Suppressor macrophage treated with lipopolysaccharide for 4 hours (primary cell): ENCODE measurements around the gene ZNF280D.

Source experiments
- DNase-seq: peaks from one replicate; pipeline ENCODE4 v3.0.0-alpha.2; 2020

ZNF280D gene

GRCh38 chr15:56749982-56750381, 16.7 kb upstream of the ZNF280D start:
- no peak for DNase-seq

DNA sequence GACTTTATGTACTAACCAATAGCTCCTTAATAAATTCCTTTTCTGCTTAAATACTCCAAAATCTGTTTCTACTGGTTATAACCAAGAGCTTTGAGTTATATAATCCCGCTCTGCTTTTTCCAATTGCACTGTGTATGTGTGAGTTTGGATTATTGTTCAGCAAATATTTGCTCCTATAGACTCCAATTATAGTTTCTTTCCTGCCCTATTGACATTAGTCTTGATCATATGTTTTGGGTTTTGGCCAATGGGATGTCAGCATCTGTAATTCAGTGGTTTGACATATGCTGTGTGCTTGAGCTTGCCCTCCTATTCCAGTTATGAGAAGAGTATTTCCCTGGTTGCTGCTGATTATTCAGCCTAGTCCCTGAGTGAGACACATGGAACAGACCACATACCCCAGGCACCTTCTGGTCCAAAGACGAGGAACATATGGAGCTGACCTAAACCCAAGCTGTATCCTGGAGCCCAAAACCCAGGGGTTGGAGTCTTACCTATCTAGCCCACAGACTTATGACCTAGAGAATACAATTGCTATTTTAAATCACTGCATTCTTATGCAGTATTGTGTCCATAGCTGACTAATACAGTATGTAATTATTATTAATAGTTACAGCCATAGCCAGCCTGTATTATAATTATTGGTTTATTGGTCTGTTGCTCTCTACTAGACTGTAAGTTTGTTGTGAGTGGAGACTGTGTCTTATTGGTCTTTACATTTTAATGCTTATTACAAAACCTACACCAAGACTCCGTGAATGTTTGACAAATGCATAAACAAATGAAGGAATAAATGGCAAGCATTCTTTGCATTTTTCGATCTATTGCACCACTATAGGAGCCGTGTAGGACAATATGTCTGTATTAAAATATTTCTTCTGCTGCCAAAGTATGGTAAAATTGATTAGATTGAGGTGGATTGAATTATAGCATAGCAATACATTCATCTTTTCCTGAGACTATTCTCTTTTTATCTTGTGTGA, 11.7 kb upstream of the ZNF280D start:
- no peak for DNase-seq

- DNase-seq: no peak
These were observed 8.2 kb upstream of the ZNF280D start for GRCh38 chr15:56741541-56741940.

DNA sequence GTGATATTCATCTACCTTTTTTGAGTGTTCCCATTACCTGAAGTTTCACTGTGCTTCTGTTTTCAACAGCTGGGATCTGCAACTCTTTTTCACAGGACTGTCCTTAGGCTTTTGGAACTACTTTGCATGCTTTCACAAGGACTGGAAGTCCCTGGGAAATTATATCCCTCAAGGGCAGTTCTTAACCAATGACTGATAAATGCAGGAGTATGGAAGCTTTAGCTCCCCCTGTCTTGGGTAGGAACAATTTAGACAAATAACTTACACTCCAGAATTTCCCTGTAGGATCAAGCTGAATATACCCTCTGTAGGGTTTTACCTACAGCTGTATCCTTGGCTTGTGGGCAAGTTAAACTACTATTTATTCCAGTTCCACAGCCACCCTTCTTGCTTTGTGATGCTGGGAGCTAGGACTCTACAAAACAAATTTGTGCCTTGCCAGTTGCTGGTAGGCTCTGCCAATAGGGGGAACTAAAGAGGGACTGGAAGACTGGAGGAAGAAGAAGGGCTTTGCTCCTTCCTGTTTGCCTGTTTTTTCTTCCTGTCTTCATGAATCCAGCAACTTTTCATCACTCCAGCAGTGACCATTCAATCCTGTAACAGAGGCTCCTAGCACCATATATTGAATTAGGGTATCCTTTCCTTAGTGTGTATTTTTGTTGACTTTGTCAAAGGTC, 6.8 kb upstream of the ZNF280D start:
- peak; percentile 16 for DNase-seq

GRCh38 chr15:56739474-56739873, 6.2 kb upstream of the ZNF280D start:
- DNase-seq: no peak

DNA sequence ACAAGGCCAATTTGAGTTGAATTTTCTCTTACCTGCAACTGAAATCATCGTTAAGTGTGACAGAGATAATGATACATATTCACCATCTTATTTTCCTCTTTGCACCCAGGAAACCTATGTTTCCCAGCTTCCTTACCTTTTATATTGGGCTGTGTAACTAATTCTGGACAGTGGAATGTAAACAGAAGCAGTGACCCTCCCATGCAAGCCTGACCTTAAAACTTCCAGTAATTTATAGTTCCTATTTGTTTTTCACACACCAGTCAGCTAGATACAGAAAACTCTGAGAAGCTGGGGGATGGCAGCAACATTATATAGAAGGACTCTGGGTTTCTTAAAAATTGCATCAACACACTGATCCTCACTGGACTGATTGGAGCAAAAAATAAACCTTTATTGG, 4.5 kb upstream of the ZNF280D start:
- no peak for DNase-seq

DNA sequence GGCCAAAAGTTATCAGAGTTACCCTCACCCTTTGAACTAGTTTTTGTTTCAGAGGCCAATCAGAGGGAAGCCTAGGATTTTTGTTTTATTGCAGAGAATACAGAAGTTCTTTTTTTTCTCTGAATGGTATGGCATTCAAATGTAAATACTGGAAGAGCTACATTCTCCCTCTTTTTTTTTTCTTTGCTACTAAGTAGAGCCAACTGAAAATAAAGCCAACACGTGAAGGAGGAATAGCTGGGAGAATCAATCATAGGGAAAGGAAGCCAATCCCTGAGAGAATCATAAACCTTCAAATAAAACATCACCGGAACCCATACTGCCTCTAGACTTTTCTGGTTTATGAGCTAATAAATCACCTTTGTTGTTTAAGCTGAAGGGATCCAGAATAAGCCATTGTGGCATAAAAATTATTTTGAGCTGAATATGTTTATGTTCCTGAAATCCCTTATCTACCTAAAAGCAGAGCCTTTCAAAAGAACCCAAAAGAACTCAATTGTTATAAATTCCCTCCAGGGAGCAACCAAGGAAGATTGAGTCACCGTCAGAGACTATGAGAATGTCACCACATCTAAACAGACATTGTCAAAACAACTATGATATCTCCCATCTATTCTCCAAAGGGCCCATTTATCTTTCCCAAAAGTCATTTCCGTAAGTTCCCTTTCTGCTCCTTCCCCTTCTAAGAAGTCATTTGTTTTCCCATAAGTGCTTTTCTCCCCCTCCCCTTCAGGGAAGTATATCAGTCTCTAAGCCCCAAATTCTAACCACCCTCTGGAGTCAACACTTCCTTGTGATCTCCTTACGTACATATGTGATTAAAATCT, 3.8 kb upstream of the ZNF280D start:
- DNase-seq: no peak

GRCh38 chr15:56736308-56736707, 3.0 kb upstream of the ZNF280D start:
- no peak for DNase-seq

DNA sequence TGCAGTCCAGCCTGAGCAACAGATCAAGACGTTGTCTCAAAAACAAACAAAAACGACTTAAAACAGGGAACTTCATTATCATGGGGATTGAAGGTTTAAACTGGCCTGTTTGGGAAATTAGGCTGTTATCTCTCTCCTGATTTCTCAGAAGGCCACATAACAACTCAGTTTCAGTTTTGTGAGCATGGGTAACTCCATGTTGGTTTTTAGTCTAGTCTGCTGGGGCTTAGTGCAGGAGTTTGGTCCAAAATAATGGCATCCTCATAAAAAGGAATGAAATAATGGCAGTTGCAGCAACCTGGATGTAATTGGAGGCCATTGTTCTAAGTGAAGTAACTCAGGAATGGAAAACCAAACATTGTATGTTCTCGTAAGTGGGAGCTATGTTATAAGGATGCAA, 2.3 kb upstream of the ZNF280D start:
- no peak for DNase-seq

- no peak for DNase-seq
These were observed 815 bp upstream of the ZNF280D start for GRCh38 chr15:56734013-56734635.

DNA sequence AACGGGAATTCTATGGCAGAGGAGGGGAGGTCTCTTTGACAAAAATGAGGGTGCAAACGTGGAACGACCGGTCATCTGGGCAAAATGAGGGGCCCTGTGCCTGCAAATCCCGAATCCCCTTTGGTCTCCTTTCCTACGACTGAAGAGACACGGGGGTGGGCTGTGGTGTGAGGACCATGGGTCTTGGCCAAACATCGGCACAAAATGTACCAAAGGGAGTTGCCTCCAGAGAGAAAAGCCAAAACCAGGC, 498 bp downstream of the ZNF280D start:
- no peak for DNase-seq

GRCh38 chr15:56732135-56732885, 999 bp downstream of the ZNF280D start:
- DNase-seq: peak; percentile 10

- no peak for DNase-seq
These were observed 1.8 kb downstream of the ZNF280D start for GRCh38 chr15:56731548-56731947.

- DNase-seq: peak; percentile 53
These were observed 3.7 kb downstream of the ZNF280D start for GRCh38 chr15:56729561-56729960.

DNA sequence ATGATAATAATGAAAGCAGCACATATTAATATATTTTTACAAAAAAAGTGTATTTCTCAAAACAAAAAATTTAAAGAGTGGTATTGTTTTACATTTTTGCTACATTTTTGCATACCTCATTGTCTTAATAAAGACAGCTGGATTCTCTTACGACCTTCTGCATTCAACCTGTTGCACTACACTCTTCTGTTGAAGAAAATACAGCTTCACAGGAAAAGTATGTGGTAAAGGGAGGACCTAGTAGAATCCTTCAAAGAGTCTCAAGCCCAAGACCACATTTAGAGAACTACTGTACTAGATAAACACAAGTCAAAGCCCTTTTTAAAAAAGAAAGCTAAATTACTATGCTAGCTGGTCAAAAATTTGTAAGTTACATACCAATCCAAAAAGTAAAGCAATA, 7.9 kb downstream of the ZNF280D start:
- no peak for DNase-seq

DNA sequence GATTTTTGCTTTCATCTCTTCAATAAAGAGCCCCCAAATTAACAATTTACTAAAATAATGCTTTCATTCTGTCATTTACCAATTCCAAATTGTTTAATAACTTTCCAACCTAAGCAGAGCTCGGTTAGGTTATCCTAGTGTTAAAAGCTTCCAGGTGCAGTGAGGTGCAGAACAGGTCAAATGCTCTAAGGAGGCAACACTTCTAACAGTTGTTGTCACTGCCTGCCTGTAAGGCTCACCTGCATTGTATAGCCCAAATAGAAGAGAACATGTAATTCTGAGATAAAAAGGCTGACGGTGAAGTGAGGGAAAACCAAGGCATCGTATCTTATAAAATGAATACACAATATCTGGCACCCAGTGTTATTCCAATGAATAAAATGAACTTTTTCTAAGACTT, 9.1 kb downstream of the ZNF280D start:
- DNase-seq: no peak

DNA sequence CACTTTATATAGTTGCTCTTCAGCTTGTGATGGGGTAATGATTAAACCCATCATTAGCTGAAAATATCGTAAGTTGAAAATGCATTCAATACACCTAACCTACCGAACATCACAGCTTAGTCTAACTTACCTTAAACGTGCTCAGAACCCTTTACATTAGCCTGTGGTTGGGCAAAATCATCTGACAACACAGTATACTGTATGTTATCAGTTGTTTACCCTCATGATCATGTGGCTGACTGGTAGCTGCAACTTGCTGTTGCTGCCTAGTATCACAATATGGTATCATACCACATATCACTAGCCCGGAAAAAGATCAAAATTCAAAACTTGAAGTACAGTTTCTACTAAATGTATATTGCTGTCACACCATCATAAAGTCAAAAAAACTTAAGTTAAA, 9.5 kb downstream of the ZNF280D start:
- no peak for DNase-seq

DNA sequence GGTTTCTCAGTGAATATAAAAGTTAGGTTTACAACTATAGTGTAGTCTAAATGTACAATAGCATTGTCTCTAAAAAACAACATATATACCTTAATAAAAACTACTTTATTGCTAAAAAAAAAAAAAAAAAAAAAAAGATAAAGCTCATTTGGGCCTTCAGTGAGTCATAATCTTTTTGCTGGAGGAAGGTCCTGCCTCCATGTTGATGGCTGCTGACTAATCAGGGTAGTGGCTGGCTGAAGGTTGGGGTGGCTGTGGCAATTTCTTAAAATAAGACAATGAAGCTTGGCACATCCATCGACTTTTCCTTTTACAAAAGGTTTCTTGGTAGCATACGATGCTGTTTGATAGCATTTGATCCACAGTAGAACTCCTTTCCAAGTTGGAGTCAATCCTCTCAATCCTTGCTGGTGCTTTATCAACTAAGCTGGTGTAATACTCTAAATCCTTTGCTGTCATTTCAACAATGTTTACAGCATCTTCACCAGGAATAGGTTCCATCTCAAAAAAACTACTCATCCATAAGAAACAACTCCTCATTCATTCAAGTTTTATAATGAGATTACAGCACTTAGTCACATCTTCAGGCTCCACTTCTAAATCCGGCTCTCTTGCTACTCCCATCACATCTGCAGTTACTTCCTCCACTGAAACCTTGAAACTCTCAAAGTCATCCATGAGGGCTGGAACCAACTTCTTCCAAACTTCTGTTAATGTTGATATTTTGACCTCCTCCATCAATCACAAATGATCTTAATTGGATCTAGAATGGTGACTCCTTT, 13.3 kb downstream of the ZNF280D start:
- DNase-seq: no peak

DNA sequence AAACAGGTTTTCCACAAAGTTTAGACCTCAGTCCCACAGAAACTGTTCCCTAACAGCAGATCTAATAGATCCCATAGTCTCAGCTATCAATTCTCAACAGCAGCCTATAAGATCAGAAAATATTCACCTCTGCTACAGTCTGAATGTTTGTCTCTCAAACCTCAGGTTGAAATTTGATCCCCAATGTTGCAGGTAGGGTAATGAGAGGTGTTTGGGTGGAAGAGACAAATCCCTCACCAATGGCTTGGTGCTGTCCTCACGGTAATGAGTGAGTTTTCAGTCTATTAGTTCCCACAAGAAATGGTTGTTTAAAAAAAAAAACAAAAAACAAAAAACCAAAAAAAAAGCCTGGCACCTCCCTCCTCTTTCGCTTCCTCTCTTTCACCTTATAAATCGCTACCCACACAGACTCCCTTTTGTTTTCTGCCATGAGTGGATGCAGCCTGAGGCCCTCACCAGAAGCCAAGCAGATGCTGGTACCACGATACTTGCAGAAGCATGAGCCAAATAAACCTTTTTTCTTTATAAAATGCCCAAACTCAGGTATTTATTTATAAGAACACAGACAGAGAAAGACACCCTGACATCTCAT, 14.2 kb downstream of the ZNF280D start:
- DNase-seq: no peak

- no peak for DNase-seq
These were observed 14.7 kb downstream of the ZNF280D start for GRCh38 chr15:56718560-56718959.

DNA sequence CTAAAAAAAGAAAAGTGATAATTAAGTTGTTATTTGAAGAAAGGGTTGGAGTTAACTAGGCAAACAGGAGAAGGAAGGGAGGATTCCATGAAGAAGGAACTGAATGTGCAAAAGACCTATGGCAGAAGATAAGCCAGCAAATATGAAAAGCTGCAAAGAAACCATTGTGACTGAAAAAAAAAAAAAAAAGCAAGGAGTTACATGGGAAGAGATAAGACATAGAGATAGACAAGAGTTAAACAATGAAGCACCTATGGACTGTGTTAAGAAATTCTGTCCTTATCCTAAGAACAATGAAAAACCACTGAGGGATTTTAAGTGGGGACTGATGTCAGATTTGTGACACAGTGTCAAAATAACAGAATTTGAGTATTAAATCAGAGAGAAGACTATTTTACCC, 17.0 kb downstream of the ZNF280D start:
- no peak for DNase-seq
